Measurements from ENCODE around the gene UGT1A5. TPM values are rescaled to one million over a fixed set of nuclear protein-coding genes. Genes with fewer than 3 reads are reported as not detected.

UGT1A5 gene
- total and polyA plus RNA-seq, 2 of the 4 experiments (the other 2 are of a cell fraction) = not detected

- H2BK5ac ChIP-seq (ENCODE audit: low read depth, low read length, poor library complexity, severe bottlenecking) = no peak overlapping the region
- no peak overlapping the region for H2BK15ac ChIP-seq (ENCODE audit: low read depth, low read length)
- no peak overlapping the region for H3K4me3 ChIP-seq (ENCODE audit: insufficient read depth, low read depth, low read length)
- H3K14ac ChIP-seq (replicated peaks; ENCODE audit: low read depth, low read length) = no peak overlapping the region
- peak overlapping the region; percentile 4 for H2AFZ ChIP-seq (replicated peaks; ENCODE audit: low read length, poor library complexity)
- no peak overlapping the region for H4K5ac ChIP-seq (ENCODE audit: low read depth, low read length)
- no peak overlapping the region for H3K23ac ChIP-seq (ENCODE audit: low read depth, low read length)
- no peak overlapping the region for H3K27ac ChIP-seq (ENCODE audit: insufficient read depth, low read length)
- H3K4ac ChIP-seq (ENCODE audit: low read depth, low read length) = no peak overlapping the region
- H2AK5ac ChIP-seq (ENCODE audit: low read depth, low read length) = no peak overlapping the region
- H2BK120ac ChIP-seq (ENCODE audit: low read depth, low read length) = no peak overlapping the region
- no peaks in the 10 kb centered on the region for H3K79me1 ChIP-seq (ENCODE audit: low read depth in 1 of 2, low read length in 2 of 2)
- H3K9ac ChIP-seq (ENCODE audit: low read depth, low read length) = no peak overlapping the region
- H3K9me3 ChIP-seq (ENCODE audit: control insufficient read depth, insufficient read depth, low read length) = no peaks in the 10 kb centered on the region
- no peak overlapping the region for H3K18ac ChIP-seq (ENCODE audit: low read depth, low read length)
- 73% methylated on average over 6 of the region's 7 CpGs; no CpG with 5 or more reads in 1 of the 2 experiments for WGBS, 2 experiments (ENCODE audit: extremely low coverage in 2 of 2, insufficient read length in 1 of 2)
- intact Hi-C loops (cut with micrococcal nuclease) (no loop called here), in situ Hi-C loops (cut with MboI; ENCODE audit: low sequenced_read_pairs) (no loop called here), dilution Hi-C loops (cut with HindIII; ENCODE audit: low sequenced_read_pairs, unreplicated experiment) (no loop called here)
- BruUV-seq (replicated peaks) = no TSS peak
- H3K36me3 ChIP-seq (ENCODE audit: control insufficient read depth, insufficient read depth, low read length) = no peaks in the 10 kb centered on the region
- DNase-seq (no peak), ATAC-seq (ENCODE audit: low read depth) (no peak)
- H4K20me1 ChIP-seq (ENCODE audit: insufficient read depth, low read length) = no peaks in the 10 kb centered on the region
- no peak for TF ChIP-seq MAFK (IDR thresholded peaks at IDR 0.05; ENCODE audit: low read depth, low read length)
- no peak for TF ChIP-seq ELK1 (IDR thresholded peaks at IDR 0.05; ENCODE audit: borderline replicate concordance, low read depth, low read length)
- no peak for TF ChIP-seq RAD21 (IDR thresholded peaks at IDR 0.05; ENCODE audit: low read length)
- no peak overlapping the region for H4K91ac ChIP-seq (ENCODE audit: insufficient read depth, low read depth, low read length)
- ChIA-PET POLR2A (ENCODE audit: unreplicated experiment) (no interaction called here), CTCF (no interaction called here)
- no peak overlapping the region for H2AK9ac ChIP-seq (replicated peaks; ENCODE audit: low read depth, low read length, poor library complexity)
- no peak overlapping the region for H4K8ac ChIP-seq (ENCODE audit: low read depth in 2 of 2, low read length in 2 of 2)
- H3K56ac ChIP-seq (ENCODE audit: extremely low read depth, insufficient read depth, low read length) = no peak overlapping the region
- no peak overlapping the region for H3K4me2 ChIP-seq (ENCODE audit: low read depth, low read length)
- no peaks in the 10 kb centered on the region for H3K4me1 ChIP-seq (ENCODE audit: control insufficient read depth, insufficient read depth, low read length)
- H3K27me3 ChIP-seq (ENCODE audit: control insufficient read depth, insufficient read depth, low read length) = peaks cover 3% of the 10 kb centered on the region
- H3K9me1 ChIP-seq (ENCODE audit: insufficient read depth, low read length) = no peaks in the 10 kb centered on the region
- no peak overlapping the region for H2BK20ac ChIP-seq (ENCODE audit: low read depth, low read length)
Measured at GRCh38 chr2:233789554-233789953, 76.8 kb downstream of the UGT1A5 start.
